Measurements from ENCODE around the gene COX8A.

The COX8A gene

DNA sequence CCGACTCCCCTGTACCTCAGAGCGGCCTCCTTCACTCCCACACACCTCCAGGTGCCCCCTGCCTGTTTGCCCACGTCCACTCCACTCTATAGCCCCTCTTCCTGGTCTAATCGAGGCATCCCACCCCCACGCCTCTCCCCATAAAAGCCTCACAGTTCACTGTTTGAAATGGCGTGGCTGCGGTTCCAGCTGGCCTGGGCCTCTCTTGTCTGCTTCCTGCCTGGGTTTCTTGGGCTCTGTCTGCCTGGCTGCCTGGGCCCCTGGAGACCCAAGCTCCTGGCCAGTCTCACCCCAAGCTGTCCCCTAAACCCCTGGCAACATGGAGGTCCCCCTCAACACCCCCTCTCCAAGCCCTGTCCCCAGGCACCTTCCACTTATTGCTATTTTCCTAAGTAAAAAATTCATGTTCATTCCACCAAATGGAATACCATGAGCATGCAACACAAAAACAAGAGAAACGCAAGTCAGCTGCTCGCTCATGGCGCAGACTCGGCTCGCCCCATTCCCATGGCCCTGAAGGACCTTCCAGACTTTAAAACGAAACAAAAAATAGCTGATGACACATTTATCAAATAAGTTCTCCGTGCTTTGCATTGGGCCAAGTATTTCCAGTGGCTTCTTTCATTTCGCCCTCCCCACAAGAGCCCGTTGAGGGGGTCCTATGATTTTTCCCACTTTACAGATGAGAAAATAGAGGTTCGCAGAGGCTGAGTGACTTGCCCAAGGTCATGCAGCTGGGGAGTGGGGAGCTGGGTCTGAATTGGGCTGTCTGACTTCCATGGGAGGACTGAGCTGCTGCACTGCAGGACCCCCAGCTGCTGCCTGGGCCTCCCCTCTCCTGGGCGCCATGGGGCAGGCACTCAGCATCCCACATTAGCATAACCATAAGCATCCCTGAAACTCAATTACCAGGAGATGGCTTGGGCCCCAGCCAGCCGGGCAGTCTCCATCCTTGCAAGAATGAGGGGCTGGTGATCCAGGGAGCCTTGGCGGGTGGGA is 49.6 kb downstream of the COX8A start:
- no peak for ATAC-seq (ENCODE audit: low read depth)
- Histone ChIP-seq H3K36me3 (ENCODE audit: low read depth) (no peaks in the 10 kb centered on the region), H3K9me3 (ENCODE audit: severe bottlenecking) (no peaks in the 10 kb centered on the region), H3K4me1 (ENCODE audit: insufficient read depth, poor library complexity, severe bottlenecking) (peaks cover 2% of the 10 kb centered on the region), H3K27ac (ENCODE audit: poor library complexity, severe bottlenecking) (no peak overlapping the region), H3K27me3 (ENCODE audit: insufficient read depth, poor library complexity, severe bottlenecking) (no peaks in the 10 kb centered on the region), H3K4me3 (ENCODE audit: severe bottlenecking) (no peak overlapping the region)
- no peak for DNase-seq (ENCODE audit: low spot score)
- TF ChIP-seq, protein P1, sequence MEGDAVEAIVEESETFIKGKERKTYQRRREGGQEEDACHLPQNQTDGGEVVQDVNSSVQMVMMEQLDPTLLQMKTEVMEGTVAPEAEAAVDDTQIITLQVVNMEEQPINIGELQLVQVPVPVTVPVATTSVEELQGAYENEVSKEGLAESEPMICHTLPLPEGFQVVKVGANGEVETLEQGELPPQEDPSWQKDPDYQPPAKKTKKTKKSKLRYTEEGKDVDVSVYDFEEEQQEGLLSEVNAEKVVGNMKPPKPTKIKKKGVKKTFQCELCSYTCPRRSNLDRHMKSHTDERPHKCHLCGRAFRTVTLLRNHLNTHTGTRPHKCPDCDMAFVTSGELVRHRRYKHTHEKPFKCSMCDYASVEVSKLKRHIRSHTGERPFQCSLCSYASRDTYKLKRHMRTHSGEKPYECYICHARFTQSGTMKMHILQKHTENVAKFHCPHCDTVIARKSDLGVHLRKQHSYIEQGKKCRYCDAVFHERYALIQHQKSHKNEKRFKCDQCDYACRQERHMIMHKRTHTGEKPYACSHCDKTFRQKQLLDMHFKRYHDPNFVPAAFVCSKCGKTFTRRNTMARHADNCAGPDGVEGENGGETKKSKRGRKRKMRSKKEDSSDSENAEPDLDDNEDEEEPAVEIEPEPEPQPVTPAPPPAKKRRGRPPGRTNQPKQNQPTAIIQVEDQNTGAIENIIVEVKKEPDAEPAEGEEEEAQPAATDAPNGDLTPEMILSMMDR (IDR thresholded peaks at IDR 0.05; ENCODE audit: poor library complexity, severe bottlenecking), result no peak

DNA sequence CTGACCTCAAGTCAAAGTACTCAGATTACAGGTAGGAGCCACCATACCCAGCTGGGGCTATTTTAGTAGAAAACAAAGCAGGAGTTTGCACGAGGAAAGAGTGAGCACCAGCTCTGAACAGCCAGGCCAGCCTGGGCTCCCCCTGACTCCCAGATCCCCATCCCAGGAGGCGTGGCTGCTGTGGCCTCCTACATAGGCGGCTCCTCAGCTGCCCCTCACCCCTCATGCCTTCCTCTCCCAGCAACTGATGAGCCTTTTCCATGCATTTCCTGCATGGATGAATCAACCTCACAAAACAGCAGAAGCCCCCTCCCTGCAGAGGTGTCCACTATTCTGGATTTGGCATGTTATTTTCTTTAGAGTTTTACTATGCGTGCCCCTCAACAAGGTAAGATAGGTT is 50.8 kb downstream of the COX8A start:
- Histone ChIP-seq H3K27me3 (ENCODE audit: insufficient read depth, poor library complexity, severe bottlenecking) (no peaks in the 10 kb centered on the region), H3K36me3 (ENCODE audit: low read depth) (no peaks in the 10 kb centered on the region), H3K9me3 (ENCODE audit: severe bottlenecking) (no peaks in the 10 kb centered on the region), H3K27ac (ENCODE audit: poor library complexity, severe bottlenecking) (no peak overlapping the region), H3K4me1 (ENCODE audit: insufficient read depth, poor library complexity, severe bottlenecking) (peaks cover 2% of the 10 kb centered on the region), H3K4me3 (ENCODE audit: severe bottlenecking) (no peak overlapping the region)
- TF ChIP-seq, protein P1 (IDR thresholded peaks at IDR 0.05; ENCODE audit: poor library complexity, severe bottlenecking), result no peak
- no peak for ATAC-seq (ENCODE audit: low read depth)
- no peak for DNase-seq (ENCODE audit: low spot score)

All from RWPE2 (cell line).